PC-3 (cell line): ENCODE measurements around the gene NEXMIF. TPM values are rescaled to one million over a fixed set of nuclear protein-coding genes. Genes with fewer than 3 reads are reported as not detected.

Experiments
- ATAC-seq: fragments of 200-7000 bp; cut with Tn5 transposase; 2 replicates; pipeline ENCODE4 v1.9.1; 2020; ENCODE audit warnings: mild to moderate bottlenecking, moderate library complexity
- BruUV-seq: library from RNA; stranded (reverse); fragments of 400-500 nt; replicated peaks from 2 replicates; lab custom pipeline; 2021; lab: Mats Ljungman, UMichigan
- CTCF ChIA-PET: fragments of 300-600 bp; sonication (Branson Sonifier 250); formaldehyde crosslinking; loops from one replicate; lab custom pipeline; 2022; ENCODE audit warnings: antibody characterized with exemption; lab: Charles Lee
- POLR2A ChIA-PET: fragments of 300-600 bp; sonication (Branson Sonifier 250); formaldehyde crosslinking; loops from one replicate; lab custom pipeline; 2022; ENCODE audit warnings: antibody characterized with exemption; ENCODE audit not compliant: unreplicated experiment; lab: Charles Lee
- DNase-seq: peaks from one replicate; pipeline ENCODE4 v3.0.0-alpha.2; 2015
- H2AFZ ChIP-seq: fragments of 300-600 bp; sonication (generic); 2 replicates; pipeline ENCODE4 v1.6.0; 2016; ENCODE audit warnings: antibody characterized with exemption, low read length
- H3F3A ChIP-seq: fragments of 300-600 bp; sonication (generic); one replicate; pipeline ENCODE4 v1.6.0; 2017; ENCODE audit warnings: antibody characterized with exemption, low read length, control low read depth, mild to moderate bottlenecking; ENCODE audit not compliant: unreplicated experiment
- H3K27ac ChIP-seq: fragments of 300-600 bp; sonication (generic); 2 replicates; pipeline ENCODE4 v1.5.1; 2016; ENCODE audit warnings: mild to moderate bottlenecking, low read length
- H3K27me3 ChIP-seq: fragments of 300-600 bp; sonication (generic); 2 replicates; pipeline ENCODE4 v1.6.1; 2016; ENCODE audit warnings: low read length, mixed read lengths
- H3K36me3 ChIP-seq: fragments of 300-600 bp; sonication (generic); 2 replicates; pipeline ENCODE4 v1.6.1; 2016; ENCODE audit warnings: low read depth, mixed run types, low read length, mixed read lengths
- H3K4me1 ChIP-seq: fragments of 300-600 bp; sonication (generic); 2 replicates; pipeline ENCODE4 v1.5.1; 2016; ENCODE audit warnings: low read length; ENCODE audit not compliant: insufficient read depth
- H3K4me2 ChIP-seq: fragments of 300-600 bp; sonication (generic); 2 replicates; pipeline ENCODE4 v1.6.0; 2016; ENCODE audit warnings: low read length
- H3K4me3 ChIP-seq: fragments of 300-600 bp; sonication (generic); 2 replicates; pipeline ENCODE4 v1.5.1; 2016; ENCODE audit warnings: mild to moderate bottlenecking, low read length, mixed read lengths
- H3K79me2 ChIP-seq: fragments of 300-600 bp; sonication (generic); 2 replicates; pipeline ENCODE4 v1.6.1; 2017; ENCODE audit warnings: low read length, mixed read lengths
- H3K9ac ChIP-seq: fragments of 300-600 bp; sonication (generic); 2 replicates; pipeline ENCODE4 v1.6.0; 2016; ENCODE audit warnings: mild to moderate bottlenecking, low read length
- H3K9me2 ChIP-seq: fragments of 300-600 bp; sonication (generic); replicated peaks from 2 replicates; pipeline ENCODE4 v1.6.1; 2016; ENCODE audit warnings: mixed run types, low read length, mixed read lengths
- H3K9me3 ChIP-seq: fragments of 300-600 bp; sonication (generic); 2 replicates; pipeline ENCODE4 v1.6.1; 2016; ENCODE audit warnings: low read length, mixed read lengths
- H4K20me1 ChIP-seq: fragments of 300-600 bp; sonication (generic); 2 replicates; pipeline ENCODE4 v1.6.1; 2016; ENCODE audit warnings: low read length, mixed read lengths
- CTCF ChIP-seq: fragments of 300-600 bp; sonication (generic); conservative IDR thresholded peaks from 2 replicates; pipeline ENCODE4 v1.5.1; 2017; ENCODE audit warnings: antibody characterized with exemption, low read depth, mild to moderate bottlenecking, low read length
- EZH2 ChIP-seq: fragments of 300-600 bp; sonication (generic); IDR thresholded peaks from one replicate; pipeline ENCODE4 v1.6.1; 2017; ENCODE audit warnings: antibody characterized with exemption, mild to moderate bottlenecking, low read length; ENCODE audit not compliant: unreplicated experiment
- EZH2phosphoT487 ChIP-seq: fragments of 300-600 bp; sonication (generic); IDR thresholded peaks from 2 replicates; pipeline ENCODE4 v1.6.1; 2018; ENCODE audit warnings: mild to moderate bottlenecking, antibody characterized with exemption, low read length, borderline replicate concordance
- intact Hi-C: fragments of 100-400 bp; cut with micrococcal nuclease; formaldehyde crosslinking; loops from 2 replicates; pipeline ENCODE4 v1.9.0; 2023
- total RNA-seq: library from RNA; depleted of rRNA; stranded (reverse); fragments of >200 nt; gene quantifications from 2 replicates; pipeline ENCODE4 v1.2.3, GENCODE V29; 2014

The NEXMIF gene
- total RNA-seq, 1 experiment from 2014 or later = not detected

- POLR2A ChIA-PET = no interaction called here
- no peaks in the 10 kb centered on the region for H4K20me1 ChIP-seq
- H3K36me3 ChIP-seq = no peaks in the 10 kb centered on the region
- no TSS peak for BruUV-seq
- ATAC-seq (peak; percentile 56), DNase-seq (no peak)
- no peaks in the 10 kb centered on the region for H3K9me2 ChIP-seq
- H3K4me2 ChIP-seq = peak overlapping the region; percentile 78
- peak overlapping the region; percentile 56 for H3K4me3 ChIP-seq
- H3K27me3 ChIP-seq = peaks cover 24% of the 10 kb centered on the region
- H2AFZ ChIP-seq = peak overlapping the region; percentile 63
- no peak overlapping the region for H3K9ac ChIP-seq
- H3K27ac ChIP-seq = no peak overlapping the region
- no peaks in the 10 kb centered on the region for H3K79me2 ChIP-seq
- CTCF ChIA-PET = no interaction called here
- intact Hi-C loops = no loop called here
- H3K4me1 ChIP-seq = no peaks in the 10 kb centered on the region
- H3K9me3 ChIP-seq = no peaks in the 10 kb centered on the region
- TF ChIP-seq EZH2phosphoT487 = no peak
- no peak for TF ChIP-seq CTCF
- no peak for TF ChIP-seq EZH2
- H3F3A ChIP-seq = no peaks in the 10 kb centered on the region
Measured at GRCh38 chrX:74924449-74925224, 615 bp downstream of the NEXMIF start.

- DNase-seq (no peak), ATAC-seq (no peak)
- no peak overlapping the region for H3K9ac ChIP-seq
- H3K9me2 ChIP-seq = no peaks in the 10 kb centered on the region
- no peaks in the 10 kb centered on the region for H3K79me2 ChIP-seq
- intact Hi-C loops = no loop called here
- no peaks in the 10 kb centered on the region for H3K9me3 ChIP-seq
- H3F3A ChIP-seq = no peaks in the 10 kb centered on the region
- peaks cover 24% of the 10 kb centered on the region for H3K27me3 ChIP-seq
- BruUV-seq = no TSS peak
- H3K4me3 ChIP-seq = no peak overlapping the region
- peak overlapping the region; percentile 78; the same call in 1 of the 2 replicates for H3K4me2 ChIP-seq
- H4K20me1 ChIP-seq = no peaks in the 10 kb centered on the region
- no peaks in the 10 kb centered on the region for H3K4me1 ChIP-seq
- TF ChIP-seq EZH2 (no peak), CTCF (no peak), EZH2phosphoT487 (no peak)
- H2AFZ ChIP-seq = no peak overlapping the region
- ChIA-PET POLR2A (no interaction called here), CTCF (no interaction called here)
- no peaks in the 10 kb centered on the region for H3K36me3 ChIP-seq
- no peak overlapping the region for H3K27ac ChIP-seq
Measured at GRCh38 chrX:74923942-74924448, 1.3 kb downstream of the NEXMIF start.

- H4K20me1 ChIP-seq = no peaks in the 10 kb centered on the region
- BruUV-seq = no TSS peak
- no peaks in the 10 kb centered on the region for H3K9me2 ChIP-seq
- H3K79me2 ChIP-seq = no peaks in the 10 kb centered on the region
- TF ChIP-seq EZH2phosphoT487 (no peak), EZH2 (no peak), CTCF (no peak)
- H3K9ac ChIP-seq = no peak overlapping the region
- CTCF ChIA-PET = no interaction called here
- ATAC-seq (no peak), DNase-seq (no peak)
- H3F3A ChIP-seq = no peaks in the 10 kb centered on the region
- no peaks in the 10 kb centered on the region for H3K36me3 ChIP-seq
- H2AFZ ChIP-seq = no peak overlapping the region
- no peak overlapping the region for H3K4me2 ChIP-seq
- POLR2A ChIA-PET = no interaction called here
- H3K4me3 ChIP-seq = no peak overlapping the region
- intact Hi-C loops = no loop called here
- H3K9me3 ChIP-seq = no peaks in the 10 kb centered on the region
- H3K27ac ChIP-seq = no peak overlapping the region
- no peaks in the 10 kb centered on the region for H3K4me1 ChIP-seq
- peaks cover 24% of the 10 kb centered on the region for H3K27me3 ChIP-seq
Measured at GRCh38 chrX:74922922-74923543, 2.2 kb downstream of the NEXMIF start.
